HG03064 (cell line): Measurements from ENCODE around the gene COX19.

Experiments used
- ATAC-seq: cut with Tn5 transposase; IDR thresholded peaks from one replicate; pipeline ENCODE4 v1.9.1; 2021; ENCODE audit warnings: low read depth; ENCODE audit not compliant: unreplicated experiment

Gene COX19, protein sequence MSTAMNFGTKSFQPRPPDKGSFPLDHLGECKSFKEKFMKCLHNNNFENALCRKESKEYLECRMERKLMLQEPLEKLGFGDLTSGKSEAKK

GRCh38 chr7:974820-975681 is at the start of gene COX19:
Gene COX19 (minus strand): TSS chr7:975549. CDS start chr7:975509, 40 bp downstream.
- ATAC-seq = peak; percentile 69

DNA sequence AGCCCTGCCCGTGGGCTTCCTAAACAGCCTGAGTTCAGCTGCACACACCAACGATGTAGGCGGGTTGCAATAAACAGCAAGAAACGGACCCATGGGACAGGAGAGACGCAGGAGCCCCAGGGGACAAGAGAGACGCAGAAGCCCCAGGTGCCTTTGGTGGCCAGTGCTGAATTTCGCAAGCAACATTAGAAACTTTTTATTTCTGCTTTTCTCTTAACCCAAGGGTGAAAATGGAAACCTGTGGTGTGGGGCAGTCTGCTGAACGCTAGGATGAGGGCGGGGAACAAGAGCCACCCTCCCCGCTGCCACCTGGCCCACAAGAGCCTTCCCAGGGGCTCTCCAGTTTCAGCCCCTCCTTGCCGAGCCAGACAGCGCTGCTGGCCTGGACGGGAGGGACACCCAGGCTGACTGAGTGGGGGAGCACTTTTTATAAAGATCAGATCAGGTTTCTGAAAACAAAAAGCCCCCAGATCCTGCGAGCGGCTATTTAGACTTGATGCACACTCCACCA is 49.0 kb upstream of the COX19 start:
- peak; percentile 35 for ATAC-seq

DNA sequence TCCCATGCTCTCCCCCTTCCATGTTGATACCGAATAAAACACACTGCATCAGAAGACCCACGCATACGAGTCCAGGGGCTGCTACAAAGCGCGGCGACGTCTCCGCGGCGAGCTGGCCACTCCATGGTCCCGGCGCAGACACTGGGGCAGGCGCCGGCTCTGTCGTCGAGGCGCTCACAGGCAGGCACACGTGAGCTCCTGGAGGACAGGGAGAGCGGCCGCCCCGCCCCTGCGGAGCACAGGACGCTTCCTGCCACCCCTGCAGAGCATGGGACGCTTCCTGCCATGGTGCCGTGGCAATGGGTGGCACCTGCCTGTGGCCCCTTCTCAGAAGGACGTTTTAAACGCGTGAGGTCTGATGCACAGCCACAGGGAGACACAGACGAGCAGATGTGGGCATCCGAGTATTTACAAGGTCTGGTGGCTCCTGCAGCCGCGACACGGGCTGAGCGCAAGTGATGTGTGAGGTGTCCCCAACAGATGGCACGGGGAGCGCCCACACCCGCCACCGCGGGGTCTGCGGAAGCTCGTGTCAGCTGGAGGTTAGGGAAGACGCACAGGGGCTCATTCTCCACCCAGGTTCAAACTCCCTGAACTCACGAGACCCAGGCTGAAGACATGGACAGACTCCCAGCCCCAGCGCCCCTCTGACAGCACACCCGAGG is 47.6 kb upstream of the COX19 start:
- no peak for ATAC-seq

DNA sequence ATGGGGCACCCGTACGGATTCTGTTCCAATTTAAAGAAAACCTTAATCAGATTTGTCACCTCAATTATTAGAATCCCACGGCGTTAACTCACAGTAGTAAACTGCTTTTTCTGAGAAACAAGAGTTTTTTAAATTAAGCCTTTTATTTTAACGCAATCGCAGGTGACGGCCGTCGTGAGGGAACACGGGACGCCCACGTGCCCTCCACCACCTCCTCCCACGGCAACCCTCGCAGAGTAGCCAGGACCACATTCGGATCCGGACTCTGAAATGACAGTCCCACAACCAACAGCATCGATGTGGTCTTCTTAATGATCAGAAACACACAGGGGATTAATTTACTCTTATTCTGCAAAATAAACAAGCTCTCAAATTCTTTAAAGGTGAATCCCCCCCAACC is 47.0 kb upstream of the COX19 start:
- no peak for ATAC-seq

- no peak for ATAC-seq
Measured at GRCh38 chr7:1021931-1022330, 46.6 kb upstream of the COX19 start.

- ATAC-seq = no peak
Measured at GRCh38 chr7:1021366-1021765, 46.0 kb upstream of the COX19 start.

DNA sequence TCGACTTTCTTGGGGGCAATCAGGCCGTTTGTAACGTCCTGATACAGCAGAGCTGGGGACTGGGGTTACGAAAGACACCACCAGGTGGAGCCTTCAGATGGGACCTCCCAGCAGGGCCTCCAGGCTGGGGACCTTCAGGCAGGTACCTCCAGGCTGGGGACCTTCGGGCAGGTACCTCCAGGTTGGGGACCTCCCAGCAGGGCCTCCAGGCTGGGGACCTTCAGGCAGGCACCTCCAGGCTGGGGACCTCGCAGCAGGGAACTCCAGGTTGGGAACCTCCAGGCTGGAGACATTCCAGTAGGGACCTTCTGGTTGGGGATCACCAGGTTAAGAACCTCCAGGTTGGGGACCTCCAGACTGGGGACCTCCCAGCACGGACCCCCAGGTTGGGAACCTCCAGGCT is 45.5 kb upstream of the COX19 start:
- ATAC-seq = no peak

- no peak for ATAC-seq
Measured at GRCh38 chr7:1019789-1020610, 44.7 kb upstream of the COX19 start.

GRCh38 chr7:1019255-1019785 is 44.0 kb upstream of the COX19 start:
- no peak for ATAC-seq

DNA sequence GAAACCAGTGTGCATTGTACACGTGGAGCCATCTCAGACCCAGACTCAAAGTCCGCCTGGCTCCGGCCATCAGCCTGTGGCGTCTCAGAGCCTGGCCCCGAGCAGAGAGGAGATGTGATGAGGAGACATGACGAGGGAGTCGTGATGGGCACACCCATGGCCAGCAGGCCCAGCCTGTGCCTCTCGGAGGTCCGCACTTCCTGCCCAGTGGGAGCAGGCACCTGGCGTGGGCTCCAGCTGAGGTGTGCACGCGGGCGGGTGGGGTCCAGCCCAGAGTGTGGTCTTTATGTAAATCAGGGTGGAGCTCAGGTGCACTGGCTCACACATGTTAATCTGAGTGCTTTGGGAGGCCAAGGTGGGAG is 43.0 kb upstream of the COX19 start:
- no peak for ATAC-seq

GRCh38 chr7:1017586-1018333 is 42.4 kb upstream of the COX19 start:
- ATAC-seq = no peak

GRCh38 chr7:1016577-1017531 is 41.5 kb upstream of the COX19 start:
- no peak for ATAC-seq

DNA sequence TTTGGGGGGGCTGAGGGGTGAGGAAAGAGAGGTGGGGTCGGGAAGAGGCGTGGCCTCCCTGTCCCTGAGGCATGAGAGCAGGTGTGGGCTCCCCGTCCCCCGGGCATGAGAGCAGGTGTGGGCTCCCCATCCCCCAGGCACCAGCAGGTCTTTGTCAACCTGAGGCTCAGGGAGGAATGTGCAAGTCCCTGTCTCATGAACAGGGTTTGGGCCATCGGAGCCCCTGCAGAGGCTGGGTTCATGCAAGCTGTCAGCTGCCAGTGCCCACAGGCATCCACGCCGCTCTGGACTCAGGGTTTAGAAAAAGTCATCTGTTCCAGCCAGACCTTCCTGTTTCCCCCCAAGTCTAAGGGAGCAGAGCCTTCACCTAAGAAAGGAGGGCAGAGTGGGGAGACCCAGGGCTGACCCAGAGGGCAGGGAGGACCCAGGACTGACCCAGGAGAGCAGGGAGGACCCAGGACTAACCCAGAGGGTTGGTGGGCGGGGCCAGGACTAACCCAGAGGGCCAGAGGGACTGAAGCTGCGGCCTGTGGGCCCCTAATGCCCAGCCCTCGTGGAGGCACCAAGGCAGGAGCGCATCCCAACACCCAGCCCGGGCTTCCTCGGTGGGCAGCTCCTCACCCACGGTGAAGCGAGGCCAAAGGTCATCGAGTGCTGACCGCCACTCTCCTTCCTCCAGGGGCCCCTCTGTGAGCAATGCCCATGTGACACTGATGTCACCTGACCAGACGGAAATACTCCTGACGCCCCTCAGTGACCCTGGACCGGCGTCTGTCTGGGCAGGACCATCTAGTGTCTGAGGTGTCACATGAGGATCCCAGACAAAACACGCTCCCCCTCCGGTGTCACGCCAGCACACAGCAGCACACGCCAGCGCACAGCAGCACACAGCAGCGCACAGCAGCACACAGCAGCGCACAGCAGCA is 40.1 kb upstream of the COX19 start:
- ATAC-seq = no peak

DNA sequence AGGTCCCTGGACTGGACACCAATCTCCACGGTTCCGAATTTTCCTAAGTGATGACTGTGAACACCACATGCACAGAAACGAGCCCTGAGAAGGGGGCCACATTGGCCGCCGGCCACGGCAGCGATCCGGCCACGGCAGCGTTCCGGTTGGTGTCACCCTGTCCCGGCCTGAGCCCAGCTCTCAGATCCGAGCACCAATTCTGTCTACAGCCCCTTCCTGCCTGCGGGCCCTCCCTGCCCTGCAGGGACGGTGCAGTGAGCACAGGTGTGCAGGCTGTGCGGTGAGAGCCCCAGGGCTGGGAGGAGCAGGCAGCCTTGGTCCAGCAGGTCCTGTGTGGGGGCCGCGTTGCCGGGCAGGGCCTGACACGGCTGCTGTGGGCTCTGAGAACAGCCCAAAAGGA is 39.3 kb upstream of the COX19 start:
- no peak for ATAC-seq

- no peak for ATAC-seq
Measured at GRCh38 chr7:1013581-1013980, 38.2 kb upstream of the COX19 start.

GRCh38 chr7:1012716-1013095 is 37.4 kb upstream of the COX19 start:
- no peak for ATAC-seq

- no peak for ATAC-seq
Measured at GRCh38 chr7:1012004-1012715, 36.8 kb upstream of the COX19 start.
